K562 (cell line): Measurements from ENCODE around the gene GAMT. TPM values are rescaled to one million over a fixed set of nuclear protein-coding genes. Genes with fewer than 3 reads are reported as not detected.

Experiments
- BRD9 ChIP-seq: fragments of 450-650 bp; IDR thresholded peaks from 2 replicates; pipeline ENCODE4 v1.6.1; 2018; ENCODE audit warnings: low read depth; ENCODE audit not compliant: partially characterized antibody
- C11orf30 ChIP-seq: fragments of 450-650 bp; IDR thresholded peaks from 2 replicates; pipeline ENCODE4 v1.6.1; 2016; ENCODE audit warnings: low read depth, mild to moderate bottlenecking
- HNRNPH1 ChIP-seq: fragments of 200-400 bp; formaldehyde crosslinking; optimal IDR thresholded peaks from 2 replicates; pipeline ENCODE3; 2017; ENCODE audit warnings: low read depth, mild to moderate bottlenecking, low read length, moderate library complexity
- JUN ChIP-seq, 2 experiments: sonication (generic) in 1 of 2; formaldehyde crosslinking in 1 of 2; IDR thresholded peaks; 2 replicates each; pipeline versions ENCODE4 v1.6.1 to v1.8.0; 2012 to 2022; ENCODE audit warnings: borderline replicate concordance in 2 of 2, mild to moderate bottlenecking in 2 of 2, improper control_type of control experiment in 1 of 2, low read depth in 1 of 2, low read length in 1 of 2, missing genetic modification reagents in 1 of 2
- KLF6 ChIP-seq: fragments of 250-450 bp; sonication (Bioruptor Pico); IDR thresholded peaks from 2 replicates; pipeline ENCODE4 v1.4.0; 2020; ENCODE audit warnings: mild to moderate bottlenecking, moderate library complexity, borderline replicate concordance
- POLR2AphosphoS2 ChIP-seq: IDR thresholded peaks from 2 replicates; pipeline ENCODE4 v1.6.1; 2012; ENCODE audit warnings: low read length, improper control_type of control experiment
- POLR2H ChIP-seq: IDR thresholded peaks from 2 replicates; pipeline ENCODE4 v1.6.1; 2016; ENCODE audit warnings: missing genetic modification characterization, low read depth, mild to moderate bottlenecking, control low read depth, missing compliant biosample characterization, moderate library complexity
- RAD21 ChIP-seq, 2 experiments: fragments of 250-450 bp in 1 of 2; fragments of 450-650 bp in 1 of 2; sonication (Bioruptor Pico) in 1 of 2; formaldehyde crosslinking in 1 of 2; IDR thresholded peaks in 1 of 2; conservative IDR thresholded peaks in 1 of 2; 2 replicates each; pipeline versions ENCODE4 v1.4.0 to v1.8.0; 2020 to 2022; ENCODE audit warnings: mild to moderate bottlenecking in 2 of 2, moderate library complexity in 1 of 2
- SOX6 ChIP-seq: fragments of 450-650 bp; IDR thresholded peaks from 2 replicates; pipeline ENCODE4 v1.6.1; 2014; ENCODE audit warnings: mild to moderate bottlenecking
- TAF1 ChIP-seq: IDR thresholded peaks from 2 replicates; pipeline ENCODE4 v1.6.1; 2011; ENCODE audit warnings: mild to moderate bottlenecking, low read length, moderate library complexity; ENCODE audit not compliant: insufficient read depth, control insufficient read depth, severe bottlenecking; ENCODE audit errors: extremely low read depth
- ZBTB17 ChIP-seq: fragments of 450-650 bp; formaldehyde crosslinking; IDR thresholded peaks from 2 replicates; pipeline ENCODE4 v1.4.0; 2020; ENCODE audit warnings: mild to moderate bottlenecking
- ZNF785 ChIP-seq: fragments of 250-450 bp; sonication (Bioruptor Pico); IDR thresholded peaks from 2 replicates; pipeline ENCODE4 v1.4.0; 2020; ENCODE audit warnings: mild to moderate bottlenecking
- polyA plus RNA-seq, 8 experiments: library from polyadenylated mRNA; depleted of rRNA in 4 of 8; stranded (reverse) in 5 of 8; unstranded in 3 of 8; fragments of >200 nt; fragmentation: Nextera tagmentation in 2 of 8; fragmentation: Illumina TruSeq in 1 of 8; extraction: Ambion mirVana in 2 of 8; extraction: Trizol in 1 of 8; gene quantifications; 2 replicates each; pipeline versions ENCODE4 v1.2.1 to v1.2.3, GENCODE V29; 2011 to 2014; ENCODE audit warnings: inconsistent platforms in 1 of 8, missing spikeins in 1 of 8
- total RNA-seq, 7 experiments: library from RNA; depleted of rRNA in 6 of 7; stranded (reverse); fragments of >200 nt in 6 of 7; fragmentation: Illumina TruSeq in 2 of 7; extraction: Trizol in 2 of 7; gene quantifications; 2 replicates each; pipeline versions ENCODE4 v1.2.1 to v1.2.3, GENCODE V29; 2011 to 2021; ENCODE audit warnings: low replicate concordance in 1 of 7
- TF ChIP-seq, protein P1 (sequence below): fragments of 450-650 bp; formaldehyde crosslinking; conservative IDR thresholded peaks from 2 replicates; pipeline ENCODE4 v1.4.0; 2022; ENCODE audit warnings: mild to moderate bottlenecking, missing genetic modification characterization

Gene GAMT
- total and polyA plus RNA-seq, 9 of the 15 experiments (the other 6 are each of a cell fraction or from before 2014, with no cell fraction given), result 1.3 to 35.3 (median 27.2) TPM

GRCh38 chr19:1438035-1438932 is 36.9 kb upstream of the GAMT start, which contains the start of gene RPS15 (continued):
- peak in 1 of 2 experiments; percentile 39; a peak in 2 of 4 replicates for TF ChIP-seq RAD21 (CRISPR knock-in tag; conservative IDR thresholded peaks at IDR 0.05 in 1 of 2, IDR thresholded peaks at IDR 0.05 in 1 of 2)
- TF ChIP-seq, protein P1, sequence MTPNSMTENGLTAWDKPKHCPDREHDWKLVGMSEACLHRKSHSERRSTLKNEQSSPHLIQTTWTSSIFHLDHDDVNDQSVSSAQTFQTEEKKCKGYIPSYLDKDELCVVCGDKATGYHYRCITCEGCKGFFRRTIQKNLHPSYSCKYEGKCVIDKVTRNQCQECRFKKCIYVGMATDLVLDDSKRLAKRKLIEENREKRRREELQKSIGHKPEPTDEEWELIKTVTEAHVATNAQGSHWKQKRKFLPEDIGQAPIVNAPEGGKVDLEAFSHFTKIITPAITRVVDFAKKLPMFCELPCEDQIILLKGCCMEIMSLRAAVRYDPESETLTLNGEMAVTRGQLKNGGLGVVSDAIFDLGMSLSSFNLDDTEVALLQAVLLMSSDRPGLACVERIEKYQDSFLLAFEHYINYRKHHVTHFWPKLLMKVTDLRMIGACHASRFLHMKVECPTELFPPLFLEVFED, result no peak
- TF ChIP-seq C11orf30, result no peak; the same call in 1 of the 2 replicates
- TF ChIP-seq JUN (IDR thresholded peaks at IDR 0.05; ENCODE audit: borderline replicate concordance, low read depth, low read length), result peak; percentile 1; the same call in 1 of the 2 replicates
- TF ChIP-seq JUN (CRISPR knock-in tag; IDR thresholded peaks at IDR 0.05; ENCODE audit: borderline replicate concordance), result 0 out of 2 replicates have a peak, but pooled peaks have one; percentile 71
- TF ChIP-seq POLR2AphosphoS2, result peak; percentile 80; the same call in 1 of the 2 replicates
- peak; percentile 80 for TF ChIP-seq SOX6
- peak; percentile 96 for TF ChIP-seq POLR2H (tag)
- TF ChIP-seq ZNF785 (CRISPR knock-in tag), result no peak
- TF ChIP-seq ZBTB17 (CRISPR knock-in tag), result peak; percentile 79; the same call in 1 of the 2 replicates
- peak; percentile 99 for TF ChIP-seq TAF1
- peak; percentile 99 for TF ChIP-seq BRD9
- no peak for TF ChIP-seq KLF6 (CRISPR knock-in tag)
- no peak for TF ChIP-seq HNRNPH1
